HL-60 (cell line): ENCODE data around the gene SLBP.

Source experiments
- DNase-seq, 2 experiments: peaks; one replicate each; pipeline ENCODE4 v3.0.0-alpha.2; 2010 to 2020; ENCODE audit warnings: low read depth in 1 of 2, low spot score in 1 of 2
- H3K27ac ChIP-seq: fragments of 250-450 bp; sonication (Bioruptor Pico); replicated peaks from 2 replicates; pipeline ENCODE4 v1.5.1; 2020; ENCODE audit warnings: mild to moderate bottlenecking, moderate library complexity
- H3K27me3 ChIP-seq: fragments of 250-450 bp; sonication (Bioruptor Pico); 2 replicates; pipeline ENCODE4 v1.5.1; 2021; ENCODE audit warnings: mild to moderate bottlenecking, moderate library complexity; ENCODE audit not compliant: insufficient read depth, poor library complexity, severe bottlenecking
- H3K4me3 ChIP-seq: replicated peaks from 2 replicates; pipeline ENCODE4 v1.5.1; 2011; ENCODE audit warnings: mild to moderate bottlenecking, control low read depth, low read length; ENCODE audit not compliant: insufficient read depth
- CTCF ChIP-seq: IDR thresholded peaks from one replicate; pipeline ENCODE4 v1.5.1; 2011; ENCODE audit warnings: low read length, control low read depth, inconsistent platforms; ENCODE audit not compliant: insufficient read depth
- GABPA ChIP-seq: IDR thresholded peaks from 2 replicates; pipeline ENCODE4 v1.6.1; 2012; ENCODE audit warnings: low read depth
- POLR2AphosphoS5 ChIP-seq: IDR thresholded peaks from 2 replicates; pipeline ENCODE4 v1.6.1; 2012; ENCODE audit warnings: low read depth
- REST ChIP-seq: IDR thresholded peaks from 2 replicates; pipeline ENCODE4 v1.6.1; 2012; ENCODE audit warnings: low read depth; ENCODE audit not compliant: insufficient replicate concordance
- SPI1 ChIP-seq: IDR thresholded peaks from 2 replicates; pipeline ENCODE4 v1.6.1; 2012; ENCODE audit warnings: low read depth, mild to moderate bottlenecking, borderline replicate concordance

Gene SLBP

GRCh38 chr4:1676605-1677525 is 35.3 kb downstream of the SLBP start:
- no peak for DNase-seq
- TF ChIP-seq POLR2AphosphoS5 (no peak), REST (no peak), SPI1 (no peak), CTCF (no peak), GABPA (no peak)
- H3K4me3 ChIP-seq, result no peak overlapping the region
- H3K27ac ChIP-seq, result no peak overlapping the region
- no peaks in the 10 kb centered on the region for H3K27me3 ChIP-seq

GRCh38 chr4:1675802-1676137 is 36.3 kb downstream of the SLBP start:
- Histone ChIP-seq H3K27ac (no peak overlapping the region), H3K27me3 (no peaks in the 10 kb centered on the region), H3K4me3 (no peak overlapping the region)
- no peak for DNase-seq
- TF ChIP-seq SPI1 (no peak), POLR2AphosphoS5 (no peak), CTCF (no peak), REST (no peak), GABPA (no peak)

GRCh38 chr4:1675136-1675801 is 36.9 kb downstream of the SLBP start:
- Histone ChIP-seq H3K4me3 (no peak overlapping the region), H3K27me3 (no peaks in the 10 kb centered on the region), H3K27ac (no peak overlapping the region)
- TF ChIP-seq GABPA, result no peak
- no peak for TF ChIP-seq SPI1
- no peak for TF ChIP-seq CTCF
- TF ChIP-seq POLR2AphosphoS5, result no peak
- TF ChIP-seq REST, result no peak
- DNase-seq, result no peak
